Ishikawa (cell line): ENCODE measurements around the gene MYH14.

Experiments
- MAX ChIP-seq: IDR thresholded peaks from 2 replicates; pipeline ENCODE4 v1.6.1; 2012
- REST ChIP-seq: IDR thresholded peaks from 2 replicates; pipeline ENCODE4 v1.6.1; 2012; ENCODE audit warnings: low read depth, mild to moderate bottlenecking
- USF1 ChIP-seq: IDR thresholded peaks from 2 replicates; pipeline ENCODE4 v1.6.1; 2012

- TF ChIP-seq MAX (no peak), USF1 (no peak), REST (no peak)
Observed at GRCh38 chr19:50199259-50199555, 4.2 kb upstream of the MYH14 start.
